GM18517 (cell line): ENCODE data around the gene KIF5A.
A peak's percentile ranks its signal among the peaks of the same experiment; 100 is the strongest.

Experiments used
- ATAC-seq: cut with Tn5 transposase; IDR thresholded peaks from one replicate; pipeline ENCODE4 v1.9.1; 2021; ENCODE audit warnings: mild to moderate bottlenecking, moderate library complexity; ENCODE audit not compliant: unreplicated experiment

The KIF5A gene

GRCh38 chr12:57534991-57535543 lies 14.8 kb upstream of the KIF5A start:
- no peak for ATAC-seq

- no peak for ATAC-seq
Measured at GRCh38 chr12:57535764-57536596, 13.9 kb upstream of the KIF5A start.

GRCh38 chr12:57536597-57536942 lies 13.3 kb upstream of the KIF5A start:
- no peak for ATAC-seq

GRCh38 chr12:57539134-57539768 lies 10.6 kb upstream of the KIF5A start:
- ATAC-seq: no peak

- ATAC-seq: no peak
Measured at GRCh38 chr12:57541001-57541400, 8.8 kb upstream of the KIF5A start.

GRCh38 chr12:57541717-57542116 lies 8.1 kb upstream of the KIF5A start:
- ATAC-seq: no peak

- no peak for ATAC-seq
Measured at GRCh38 chr12:57543581-57543980, 6.3 kb upstream of the KIF5A start.

GRCh38 chr12:57545809-57546437 lies 3.9 kb upstream of the KIF5A start:
- no peak for ATAC-seq

- ATAC-seq: peak; percentile 98
Measured at GRCh38 chr12:57546438-57547287, 3.2 kb upstream of the KIF5A start, which contains the start of gene DCTN2. TSS of gene DCTN2 (minus strand) at chr12:57547192. CDS start at chr12:57547063, 129 bp downstream.

GRCh38 chr12:57547288-57548012 lies 2.4 kb upstream of the KIF5A start:
- no peak for ATAC-seq

- no peak for ATAC-seq
Measured at GRCh38 chr12:57548013-57548315, 1.9 kb upstream of the KIF5A start.

GRCh38 chr12:57548488-57548887 lies 1.4 kb upstream of the KIF5A start:
- no peak for ATAC-seq

GRCh38 chr12:57549203-57549908 lies 488 bp upstream of the KIF5A start:
- no peak for ATAC-seq

- no peak for ATAC-seq
Measured at GRCh38 chr12:57550641-57551549, 1.1 kb downstream of the KIF5A start.

- ATAC-seq: no peak
Measured at GRCh38 chr12:57551637-57552305, 1.9 kb downstream of the KIF5A start.

- ATAC-seq: no peak
Measured at GRCh38 chr12:57552306-57552651, 2.4 kb downstream of the KIF5A start.

- ATAC-seq: no peak
Measured at GRCh38 chr12:57552835-57553313, 3.0 kb downstream of the KIF5A start.
